Measurements from ENCODE around the gene ODC1.

- TF ChIP-seq CTCF (IDR thresholded peaks at IDR 0.05), result no peak
- TF ChIP-seq POLR2A (IDR thresholded peaks at IDR 0.05), result no peak
Observed at GRCh38 chr2:10475221-10475722, 27.1 kb upstream of the ODC1 start.
